ENCODE results near the gene PPP1R13B. TPM values are rescaled to one million over a fixed set of nuclear protein-coding genes. Genes with fewer than 3 reads are reported as not detected.
"Not testable (repeated sequence)": the region's sequence is repeated elsewhere in the genome, so short reads cannot be mapped to it uniquely, and the experiment has no call there.

PPP1R13B gene
- total RNA-seq, 3 donors from 2014 or later = 6.4 to 21.8 (median 18.4) TPM

- Histone ChIP-seq H3K27me3 (no peaks in the 10 kb centered on the region), H3K4me1 (no peaks in the 10 kb centered on the region), H3K36me3 (no peaks in the 10 kb centered on the region), H3K27ac (no peak overlapping the region), H3K4me3 (no peak overlapping the region), H3K9me3 (no peaks in the 10 kb centered on the region)
- intact Hi-C loops (cut with DNase I; ENCODE audit: low total_unique reads) = no loop called here
- TF ChIP-seq CTCF (IDR thresholded peaks at IDR 0.05) (no peak), POLR2AphosphoS5 (IDR thresholded peaks at IDR 0.05) (no peak), POLR2A (IDR thresholded peaks at IDR 0.05) (no peak)
- no peak for DNase-seq (ENCODE audit: low spot score in 2 of 2)
Measured at GRCh38 chr14:103892247-103892646, 44.9 kb upstream of the PPP1R13B start.

GRCh38 chr14:103891667-103892215, 44.4 kb upstream of the PPP1R13B start:
- Histone ChIP-seq H3K36me3 (no peaks in the 10 kb centered on the region), H3K4me1 (no peaks in the 10 kb centered on the region), H3K9me3 (no peaks in the 10 kb centered on the region), H3K27me3 (no peaks in the 10 kb centered on the region), H3K27ac (no peak overlapping the region), H3K4me3 (no peak overlapping the region)
- DNase-seq (ENCODE audit: low spot score in 2 of 2) = no peak
- no peak for TF ChIP-seq POLR2A (IDR thresholded peaks at IDR 0.05)
- TF ChIP-seq POLR2AphosphoS5 (IDR thresholded peaks at IDR 0.05) = no peak
- TF ChIP-seq CTCF (IDR thresholded peaks at IDR 0.05) = no peak
- intact Hi-C loops (cut with DNase I; ENCODE audit: low total_unique reads) = no loop called here

- H3K4me1 ChIP-seq = no peaks in the 10 kb centered on the region
- TF ChIP-seq CTCF (IDR thresholded peaks at IDR 0.05) (no peak), POLR2AphosphoS5 (IDR thresholded peaks at IDR 0.05) (no peak), POLR2A (IDR thresholded peaks at IDR 0.05) (no peak)
- no peak for DNase-seq (ENCODE audit: low spot score in 2 of 2)
- intact Hi-C loops (cut with DNase I; ENCODE audit: low total_unique reads) = no loop called here
- H3K27me3 ChIP-seq = no peaks in the 10 kb centered on the region
- no peaks in the 10 kb centered on the region for H3K36me3 ChIP-seq
- H3K27ac ChIP-seq = peak overlapping the region in 1 of 2 donors; percentile 30
- no peaks in the 10 kb centered on the region for H3K9me3 ChIP-seq
- no peak overlapping the region for H3K4me3 ChIP-seq
Measured at GRCh38 chr14:103890821-103891666, 43.7 kb upstream of the PPP1R13B start.

- Histone ChIP-seq H3K4me1 (no peaks in the 10 kb centered on the region), H3K27ac (no peak overlapping the region), H3K27me3 (no peaks in the 10 kb centered on the region), H3K36me3 (no peaks in the 10 kb centered on the region), H3K9me3 (no peaks in the 10 kb centered on the region), H3K4me3 (no peak overlapping the region)
- TF ChIP-seq CTCF (IDR thresholded peaks at IDR 0.05) = no peak
- TF ChIP-seq POLR2A (IDR thresholded peaks at IDR 0.05) = no peak
- TF ChIP-seq POLR2AphosphoS5 (IDR thresholded peaks at IDR 0.05) = no peak
- intact Hi-C loops (cut with DNase I; ENCODE audit: low total_unique reads) = no loop called here
- no peak for DNase-seq (ENCODE audit: low spot score in 2 of 2)
Measured at GRCh38 chr14:103890052-103890371, 42.6 kb upstream of the PPP1R13B start.

- intact Hi-C loops (cut with DNase I; ENCODE audit: low total_unique reads) = no loop called here
- Histone ChIP-seq H3K9me3 (no peaks in the 10 kb centered on the region), H3K27me3 (no peaks in the 10 kb centered on the region), H3K27ac (peak overlapping the region in 1 of 2 donors; percentile 26), H3K4me1 (no peaks in the 10 kb centered on the region), H3K36me3 (no peaks in the 10 kb centered on the region), H3K4me3 (peak overlapping the region in 1 of 3 donors; percentile 31)
- TF ChIP-seq POLR2AphosphoS5 (IDR thresholded peaks at IDR 0.05) (no peak), POLR2A (IDR thresholded peaks at IDR 0.05) (no peak), CTCF (IDR thresholded peaks at IDR 0.05) (no peak)
- no peak for DNase-seq (ENCODE audit: low spot score in 2 of 2)
Measured at GRCh38 chr14:103889313-103890051, 42.1 kb upstream of the PPP1R13B start.

- DNase-seq (ENCODE audit: low spot score in 2 of 2); H3K27ac ChIP-seq; intact Hi-C loops (cut with DNase I; ENCODE audit: low total_unique reads): not testable (repeated sequence)
Measured at GRCh38 chr14:103889002-103889312, 41.6 kb upstream of the PPP1R13B start.

More at GRCh38 chr14:103889002-103889312, 41.6 kb upstream of the PPP1R13B start:
- not testable (repeated sequence) for H3K27me3 ChIP-seq, H3K4me1 ChIP-seq, H3K4me3 ChIP-seq, H3K9me3 ChIP-seq, H3K36me3 ChIP-seq

Data from breast epithelium (tissue), 4 donors.